Keratinocyte (primary cell): ENCODE results near the gene GNB1L.

Experiments
- EZH2 ChIP-seq: IDR thresholded peaks from one replicate; pipeline ENCODE4 v1.6.1; 2012; ENCODE audit warnings: inconsistent platforms, mild to moderate bottlenecking, low read length, moderate library complexity
- TF ChIP-seq, protein P1 (sequence below), 3 experiments: IDR thresholded peaks in 1 of 3; conservative IDR thresholded peaks in 1 of 3; optimal IDR thresholded peaks in 1 of 3; 2 replicates in 2 of 3; 3 replicates in 1 of 3; pipeline versions ENCODE3 to v1.5.1; 2011; ENCODE audit warnings: low read length in 3 of 3, mild to moderate bottlenecking in 3 of 3, moderate library complexity in 2 of 3, control low read depth in 1 of 3, inconsistent platforms in 1 of 3; ENCODE audit not compliant: insufficient read depth in 2 of 3; ENCODE audit errors: extremely low read depth in 1 of 3

DNA sequence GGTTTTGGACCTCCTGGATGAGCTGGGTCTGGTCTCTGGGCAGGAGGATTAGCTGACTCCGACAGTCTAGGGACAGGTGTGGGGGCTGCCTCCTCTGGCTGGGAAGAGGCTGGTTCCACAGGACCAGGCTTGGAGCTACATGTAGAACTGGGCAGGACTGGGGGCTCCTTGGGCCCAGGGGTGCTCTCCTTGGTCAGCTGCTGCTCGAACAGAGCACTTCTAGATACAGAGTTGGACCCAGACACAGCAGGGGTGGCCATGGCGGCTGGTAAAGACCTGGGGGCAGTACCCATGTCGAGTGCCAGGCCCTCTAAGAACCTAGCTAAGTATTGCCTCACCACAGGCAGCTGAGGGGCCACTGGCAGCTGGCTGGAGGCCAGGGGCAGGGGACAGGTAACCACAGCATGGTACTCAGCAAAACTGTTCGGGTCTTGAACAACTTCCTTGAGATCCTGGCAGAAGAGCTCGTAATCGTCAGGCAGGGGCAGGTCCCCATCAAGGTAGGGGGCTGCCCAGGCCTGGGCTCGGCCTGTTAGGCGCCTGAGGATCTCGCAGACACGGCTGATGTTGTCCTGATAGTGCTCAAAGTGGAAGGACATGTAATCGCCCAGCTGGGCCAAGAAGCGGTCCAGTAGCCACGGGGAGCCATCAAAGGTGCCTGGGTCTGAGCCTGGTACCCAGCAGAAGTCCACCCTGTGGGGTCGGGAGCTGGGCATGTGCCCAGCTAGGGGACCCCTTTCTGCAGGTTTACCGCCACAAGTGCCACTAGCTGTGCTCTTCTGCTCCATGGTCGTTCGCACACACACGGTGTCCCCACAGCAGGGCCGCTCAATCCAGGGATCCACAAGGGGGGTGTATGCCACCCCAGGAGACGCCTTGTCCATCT is 3.1 kb downstream of the GNB1L start:
- TF ChIP-seq, protein P1, sequence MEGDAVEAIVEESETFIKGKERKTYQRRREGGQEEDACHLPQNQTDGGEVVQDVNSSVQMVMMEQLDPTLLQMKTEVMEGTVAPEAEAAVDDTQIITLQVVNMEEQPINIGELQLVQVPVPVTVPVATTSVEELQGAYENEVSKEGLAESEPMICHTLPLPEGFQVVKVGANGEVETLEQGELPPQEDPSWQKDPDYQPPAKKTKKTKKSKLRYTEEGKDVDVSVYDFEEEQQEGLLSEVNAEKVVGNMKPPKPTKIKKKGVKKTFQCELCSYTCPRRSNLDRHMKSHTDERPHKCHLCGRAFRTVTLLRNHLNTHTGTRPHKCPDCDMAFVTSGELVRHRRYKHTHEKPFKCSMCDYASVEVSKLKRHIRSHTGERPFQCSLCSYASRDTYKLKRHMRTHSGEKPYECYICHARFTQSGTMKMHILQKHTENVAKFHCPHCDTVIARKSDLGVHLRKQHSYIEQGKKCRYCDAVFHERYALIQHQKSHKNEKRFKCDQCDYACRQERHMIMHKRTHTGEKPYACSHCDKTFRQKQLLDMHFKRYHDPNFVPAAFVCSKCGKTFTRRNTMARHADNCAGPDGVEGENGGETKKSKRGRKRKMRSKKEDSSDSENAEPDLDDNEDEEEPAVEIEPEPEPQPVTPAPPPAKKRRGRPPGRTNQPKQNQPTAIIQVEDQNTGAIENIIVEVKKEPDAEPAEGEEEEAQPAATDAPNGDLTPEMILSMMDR (optimal IDR thresholded peaks at IDR 0.05 in 1 of 3, IDR thresholded peaks at IDR 0.05 in 1 of 3, conservative IDR thresholded peaks at IDR 0.05 in 1 of 3; ENCODE audit: extremely low read depth in 1 of 3, insufficient read depth in 2 of 3, low read length in 3 of 3) = no peak
- TF ChIP-seq EZH2 = no peak
